NCI-H524 treated with DMSO at 0.1 percent for 48 hours (cell line): ENCODE results near the gene KRTAP12-4.
A peak's percentile ranks its signal among the peaks of the same experiment; 100 is the strongest.
"Not testable (repeated sequence)": the region's sequence is repeated elsewhere in the genome, so short reads cannot be mapped to it uniquely, and the experiment has no call there.

Source experiments
- DNase-seq: peaks from one replicate; lab custom pipeline; 2025; lab: John Stamatoyannopoulos, UW

Gene KRTAP12-4

DNA sequence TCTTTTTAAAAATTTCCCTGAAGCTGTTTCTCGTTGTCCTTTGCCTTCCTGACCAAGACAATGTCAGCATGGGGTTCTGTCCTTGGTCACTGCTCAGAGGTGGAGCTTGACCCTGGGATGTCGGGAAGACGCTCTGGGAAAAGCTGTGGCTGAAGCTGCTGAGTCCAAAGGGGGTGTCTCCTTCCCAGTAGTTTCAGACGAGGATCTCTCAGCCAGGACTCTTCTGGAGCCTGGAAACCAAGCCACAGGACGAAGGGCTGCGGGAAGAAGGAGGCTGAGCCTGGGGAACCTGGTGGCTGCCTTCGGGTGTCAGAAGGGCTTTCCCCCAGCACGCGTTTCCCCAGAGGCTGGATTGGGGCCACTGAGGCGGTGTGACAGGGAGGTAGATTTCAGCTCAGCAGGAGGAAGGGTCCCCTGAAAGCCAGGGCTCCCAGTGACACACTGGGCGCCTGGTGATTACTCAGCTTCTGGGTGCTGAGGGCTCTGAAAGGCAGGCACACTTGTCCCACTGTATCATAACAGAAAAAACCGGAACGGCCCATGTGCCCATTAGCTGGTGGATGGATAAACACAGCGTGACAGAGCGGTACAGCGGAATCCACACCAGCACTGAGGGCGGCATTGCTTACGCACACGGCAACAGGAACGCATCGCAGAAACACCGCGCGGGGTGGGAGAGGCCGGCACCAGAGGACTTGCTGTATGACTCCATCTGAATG is 32.5 kb upstream of the KRTAP12-4 start:
- DNase-seq, result no peak

DNA sequence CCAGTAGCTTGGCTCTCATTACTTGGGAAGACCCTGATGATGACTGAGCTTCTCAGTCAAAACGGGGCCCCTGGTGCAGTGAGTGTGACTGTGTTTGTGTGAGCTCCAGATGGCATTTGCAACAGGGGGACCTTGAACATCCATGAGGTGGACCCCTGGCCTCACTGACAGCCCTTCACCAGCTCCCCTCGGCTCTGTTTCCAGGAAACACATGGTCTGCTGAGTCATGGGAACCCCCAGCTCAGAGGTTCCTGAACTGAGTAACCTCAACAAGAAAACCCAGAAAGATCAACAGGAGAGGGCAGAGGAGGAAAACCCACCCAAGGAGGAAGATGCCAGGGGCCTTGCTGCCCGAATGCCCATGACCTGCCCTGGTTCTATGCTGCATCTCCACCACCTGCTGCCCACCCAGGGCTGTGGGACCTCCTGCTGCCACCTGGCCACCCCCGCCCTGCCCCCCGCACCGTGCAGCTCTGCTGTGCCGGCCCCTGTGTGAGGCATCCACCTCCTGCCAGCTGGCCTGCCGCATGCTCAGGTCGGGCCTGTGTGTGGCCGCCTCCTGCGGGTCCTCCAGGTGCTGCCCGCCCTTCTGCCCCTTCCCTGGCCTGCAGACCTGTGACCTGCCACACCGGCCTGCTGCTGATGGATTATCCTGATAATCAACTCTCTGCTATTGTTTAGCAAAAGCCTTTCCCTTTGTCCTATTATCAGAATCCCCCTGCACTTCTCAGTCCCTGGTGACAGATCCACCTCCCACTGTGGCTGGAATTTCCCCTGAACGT is 31.7 kb upstream of the KRTAP12-4 start:
- no peak for DNase-seq

DNA sequence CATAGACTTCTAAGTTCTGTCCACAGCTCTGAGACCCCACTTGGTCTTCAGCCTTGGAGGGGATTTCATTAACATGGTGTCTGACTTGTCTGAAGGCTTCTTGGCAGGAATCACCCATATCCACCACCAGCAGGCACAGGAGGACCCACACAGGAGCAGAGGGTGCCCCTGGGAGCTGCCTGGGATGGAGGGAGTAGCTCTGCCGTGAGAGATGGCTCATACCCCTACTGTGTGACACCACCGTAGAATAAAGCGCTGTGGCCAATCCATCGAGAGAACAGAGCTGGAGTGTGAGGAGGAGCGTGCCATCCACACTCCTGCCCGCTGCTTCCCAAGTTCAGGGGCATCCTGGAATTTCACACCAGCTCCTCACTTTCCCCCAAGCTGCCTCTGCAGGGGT is 30.6 kb upstream of the KRTAP12-4 start:
- DNase-seq, result not testable (repeated sequence)

DNA sequence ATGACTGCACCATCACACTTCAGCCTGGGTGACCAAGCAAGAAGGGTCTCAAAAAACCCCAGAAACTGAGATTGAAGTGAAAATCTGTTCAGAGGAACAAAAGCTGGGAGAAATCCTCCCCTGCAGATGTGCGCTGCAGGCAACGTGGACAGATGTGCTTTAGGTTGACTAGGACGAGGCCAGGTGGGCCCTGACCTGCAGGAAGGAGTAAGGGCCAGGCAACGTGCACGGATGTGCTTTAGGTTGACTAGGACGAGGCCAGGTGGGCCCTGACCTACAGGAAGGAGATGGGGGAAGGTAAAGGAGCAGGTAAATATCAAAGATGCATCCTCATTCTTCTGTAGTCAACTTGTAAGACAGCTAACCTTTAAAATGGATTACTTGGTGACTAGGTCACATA is 30.0 kb upstream of the KRTAP12-4 start:
- DNase-seq, result no peak

DNA sequence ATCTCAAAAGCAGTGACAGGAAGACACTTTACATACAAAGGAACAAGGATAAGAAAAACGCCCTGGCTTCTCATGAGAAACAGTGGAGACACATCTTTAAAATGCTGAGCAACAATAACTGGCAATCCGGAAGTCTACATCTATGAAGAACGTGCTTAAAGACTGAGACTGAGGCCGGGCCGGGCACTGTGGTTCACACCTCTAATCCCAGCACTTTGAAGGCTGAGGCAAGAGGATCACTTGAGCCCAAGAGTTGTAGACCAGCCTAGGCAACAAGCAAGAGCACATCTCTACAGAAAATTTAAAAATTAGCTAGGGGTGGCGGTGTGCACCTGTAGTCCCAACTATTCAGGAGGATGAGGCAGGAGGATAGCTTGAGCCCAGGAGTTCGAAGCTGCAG is 29.6 kb upstream of the KRTAP12-4 start:
- DNase-seq, result no peak

DNA sequence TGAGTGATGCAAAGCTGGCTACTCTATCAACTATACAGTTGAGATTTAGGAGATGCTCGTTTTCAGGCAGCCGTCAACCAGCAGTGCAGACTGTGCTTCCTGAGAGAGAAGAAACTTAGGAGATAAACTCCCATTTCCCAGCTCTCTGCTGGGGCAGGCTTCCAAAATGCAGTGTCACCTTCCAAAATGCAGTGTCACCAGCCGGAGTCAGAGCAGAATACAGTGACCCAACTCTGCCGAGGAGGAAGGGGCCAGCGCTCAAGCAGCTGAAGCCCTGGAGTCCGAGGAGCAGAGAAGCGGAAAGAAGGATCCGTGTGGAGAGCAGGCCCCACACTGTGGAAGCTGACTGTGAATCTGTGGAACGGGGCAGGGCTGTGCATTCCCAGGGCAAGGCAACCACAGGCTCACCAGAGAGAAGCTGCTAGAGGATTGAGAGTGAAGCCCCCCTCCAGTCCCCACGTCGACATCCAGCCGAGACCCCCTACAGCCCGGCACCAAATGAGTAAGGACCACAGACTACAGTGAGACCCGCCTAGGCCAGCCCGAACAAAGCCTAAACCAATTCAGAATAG is 28.2 kb upstream of the KRTAP12-4 start:
- DNase-seq, result no peak

DNA sequence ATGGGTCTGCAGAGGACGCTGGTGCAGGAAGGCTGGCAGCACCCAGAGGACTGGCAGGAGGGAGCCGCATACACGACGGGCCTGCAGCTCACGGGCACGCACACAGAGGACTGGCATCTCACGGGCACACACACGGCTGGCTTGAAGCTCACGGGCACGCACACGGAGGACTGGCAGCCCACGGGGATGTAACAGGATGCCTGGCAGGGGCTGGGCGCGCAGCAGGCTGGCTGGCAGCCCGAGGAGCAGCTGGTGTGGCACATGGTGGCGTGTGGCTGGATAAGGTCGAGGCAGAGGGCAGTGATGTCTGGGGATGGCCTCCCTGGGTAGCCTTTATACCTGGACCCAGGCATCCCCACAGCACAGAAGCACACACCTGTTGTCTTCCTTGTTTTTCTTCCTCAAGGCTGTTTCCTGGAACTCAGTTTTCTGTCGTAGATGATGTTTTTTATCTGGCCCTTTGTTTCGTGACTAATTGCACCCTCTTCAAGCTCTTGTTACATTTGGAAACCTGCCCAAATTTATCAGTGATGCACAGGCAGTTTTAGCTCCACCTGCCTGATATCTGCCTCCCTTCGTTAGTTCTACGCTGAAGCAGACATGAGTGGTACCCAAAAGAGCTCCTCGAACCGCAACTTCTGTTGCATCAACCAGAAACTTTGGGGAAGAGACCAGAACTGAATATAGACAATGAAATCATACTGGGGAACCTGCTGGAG is 27.6 kb upstream of the KRTAP12-4 start, which contains the start of gene KRTAP12-1:
KRTAP12-1 (minus strand) TSS at position 303 of the 719 bp plus-strand sequence; CDS start at position 263, 40 bp downstream.
- DNase-seq, result peak; percentile 63

DNA sequence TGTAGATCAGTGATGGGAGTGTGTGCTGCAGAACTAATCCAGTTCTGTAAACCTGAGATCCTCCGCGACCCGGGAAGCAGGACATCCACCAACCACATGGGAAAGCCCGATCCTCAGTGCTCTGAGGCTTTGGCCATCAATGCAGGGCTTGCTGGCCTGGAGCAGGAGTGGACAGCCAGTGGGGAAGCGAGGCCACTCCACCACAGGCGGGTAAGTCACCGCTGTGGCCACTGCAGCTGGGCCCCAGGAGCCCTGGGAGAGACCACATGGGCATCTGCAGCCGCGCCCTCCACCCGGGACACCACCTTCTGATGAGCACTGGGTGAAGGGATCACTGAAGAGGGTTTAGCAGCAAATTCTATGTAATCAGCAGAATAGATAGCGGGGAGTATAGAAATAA is 26.7 kb upstream of the KRTAP12-4 start:
- DNase-seq, result no peak

DNA sequence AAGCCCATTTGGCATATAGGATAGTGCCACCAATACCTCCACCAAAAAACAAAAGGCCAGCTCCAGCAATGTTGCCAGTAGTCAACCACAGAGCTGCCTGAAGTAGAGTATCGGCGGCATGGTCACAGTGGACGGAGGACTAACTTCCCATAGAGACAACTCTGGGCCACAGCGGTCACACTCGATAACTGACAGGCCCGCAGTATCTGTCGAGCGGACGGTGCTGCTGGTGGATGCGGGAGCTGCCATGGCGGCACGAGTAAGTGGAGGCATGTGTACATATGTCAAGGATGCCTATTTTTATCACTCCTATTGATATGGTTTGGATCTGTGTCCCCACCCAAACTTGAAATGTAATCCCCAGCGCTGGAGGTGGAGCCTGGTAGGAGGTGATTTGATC is 23.4 kb upstream of the KRTAP12-4 start:
- DNase-seq, result no peak

DNA sequence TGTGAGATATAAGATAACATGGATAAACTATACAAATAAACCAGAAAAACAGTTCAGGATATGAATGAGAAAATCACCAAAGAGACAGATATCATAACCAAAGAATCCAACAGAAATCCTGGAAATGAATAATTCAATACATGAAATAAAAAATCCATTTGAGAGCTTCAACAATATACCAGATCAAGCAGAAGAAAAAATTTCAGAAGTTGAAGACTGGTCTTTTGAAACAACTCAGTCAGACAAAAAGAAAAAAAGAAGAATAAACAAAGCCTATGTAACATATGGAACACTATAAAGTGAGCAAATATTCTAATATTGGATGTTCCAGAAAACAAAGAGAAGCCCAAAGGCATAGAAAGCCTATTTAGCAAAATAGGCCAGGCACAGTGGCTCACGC is 17.5 kb upstream of the KRTAP12-4 start:
- no peak for DNase-seq

DNA sequence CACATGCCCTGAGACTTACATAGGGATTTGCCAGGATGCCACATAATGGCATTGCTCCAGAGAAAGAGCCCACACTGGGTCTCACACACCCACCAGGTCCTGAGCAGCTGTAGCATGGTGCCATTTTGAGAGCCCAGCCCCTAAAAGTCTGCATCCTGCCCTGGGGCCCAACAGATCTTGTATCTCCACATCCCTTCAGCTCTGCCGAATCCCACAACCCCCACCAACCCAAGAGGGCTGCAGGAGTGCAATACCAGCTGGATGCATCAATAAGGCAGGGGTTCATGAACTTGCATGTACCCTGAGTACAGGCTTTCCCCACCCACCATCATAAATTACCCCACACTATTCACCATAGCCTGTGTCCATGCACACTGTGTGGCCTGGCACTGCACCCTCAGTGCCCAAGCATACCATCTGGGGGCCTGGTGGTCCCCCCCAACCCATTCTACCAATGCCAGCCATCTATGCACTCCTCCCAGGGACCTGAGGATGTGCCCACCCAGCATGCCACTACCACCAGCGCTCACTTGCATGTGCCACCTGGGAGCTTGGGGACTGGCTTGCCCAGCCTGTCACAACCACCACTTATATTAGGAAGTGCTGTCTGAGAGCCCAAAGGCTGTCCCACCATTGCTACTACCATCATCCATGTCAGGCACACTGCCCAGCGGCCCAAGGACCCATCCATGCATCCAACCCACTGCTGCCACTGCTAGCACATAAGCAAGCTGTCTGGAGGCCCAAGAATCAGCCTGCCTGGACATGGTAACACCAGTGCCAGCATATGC is 16.4 kb upstream of the KRTAP12-4 start:
- DNase-seq, result no peak

DNA sequence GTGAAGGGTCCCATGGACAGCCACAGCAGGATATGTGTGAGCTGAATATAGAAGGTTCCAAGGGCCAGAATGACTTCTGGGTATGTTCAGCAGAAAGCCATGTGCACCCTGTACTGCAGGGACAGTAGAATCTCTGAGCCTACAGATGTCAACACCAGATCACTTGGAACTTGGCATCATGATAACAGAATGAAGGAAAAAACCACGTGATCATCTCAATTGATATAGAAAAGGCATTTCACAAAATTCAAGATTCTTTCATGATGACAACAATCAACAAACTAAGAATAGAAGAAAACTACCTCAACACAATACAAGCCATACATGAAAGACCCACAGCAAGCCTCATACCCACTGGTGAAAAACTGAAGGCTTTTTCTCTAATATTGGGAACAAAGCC is 13.2 kb upstream of the KRTAP12-4 start:
- no peak for DNase-seq

DNA sequence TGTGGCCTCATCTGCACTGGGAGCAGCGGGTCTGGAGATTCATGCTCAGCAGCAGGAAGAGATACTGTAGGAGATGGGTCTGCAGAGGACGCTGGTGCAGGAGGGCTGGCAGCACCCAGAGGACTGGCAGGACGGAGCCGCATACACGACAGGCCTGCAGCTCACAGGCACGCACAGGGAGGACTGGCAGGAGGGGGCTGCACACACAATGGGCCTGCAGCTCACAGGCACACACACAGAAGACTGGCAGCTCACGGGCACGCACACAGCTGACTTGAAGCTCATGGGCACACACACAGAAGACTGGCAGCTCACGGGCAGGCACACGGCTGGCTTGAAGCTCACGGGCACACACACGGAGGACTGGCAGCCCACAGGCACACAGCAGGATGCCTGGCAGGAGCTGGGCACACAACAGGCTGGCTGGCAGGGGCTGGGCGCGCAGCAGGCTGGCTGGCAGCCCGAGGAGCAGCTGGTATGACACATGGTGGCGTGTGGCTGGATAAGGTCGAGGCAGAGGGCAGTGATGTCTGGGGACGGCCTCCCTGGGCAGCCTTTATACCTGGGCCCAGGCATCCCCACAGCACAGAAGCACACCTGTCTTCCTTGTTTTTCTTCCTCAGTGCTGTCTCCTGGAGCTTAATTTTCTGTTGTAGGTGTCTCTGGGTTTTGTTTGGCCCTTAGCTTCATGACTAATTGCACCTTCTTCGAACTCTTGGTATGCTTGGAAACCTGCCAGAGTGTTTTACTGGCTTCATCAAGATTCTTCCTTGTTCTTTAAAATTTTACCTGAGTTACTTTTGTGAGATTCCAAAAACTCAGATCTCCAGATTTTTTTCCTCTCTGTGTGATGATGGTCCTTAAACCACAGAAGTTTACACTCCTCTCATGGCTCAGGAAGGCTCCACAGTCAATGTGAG is 12.2 kb upstream of the KRTAP12-4 start, which contains the start of gene KRTAP12-2:
KRTAP12-2 (minus strand) TSS at position 527 of the 920 bp plus-strand sequence; CDS start at position 486, 41 bp downstream.
- DNase-seq, result no peak

DNA sequence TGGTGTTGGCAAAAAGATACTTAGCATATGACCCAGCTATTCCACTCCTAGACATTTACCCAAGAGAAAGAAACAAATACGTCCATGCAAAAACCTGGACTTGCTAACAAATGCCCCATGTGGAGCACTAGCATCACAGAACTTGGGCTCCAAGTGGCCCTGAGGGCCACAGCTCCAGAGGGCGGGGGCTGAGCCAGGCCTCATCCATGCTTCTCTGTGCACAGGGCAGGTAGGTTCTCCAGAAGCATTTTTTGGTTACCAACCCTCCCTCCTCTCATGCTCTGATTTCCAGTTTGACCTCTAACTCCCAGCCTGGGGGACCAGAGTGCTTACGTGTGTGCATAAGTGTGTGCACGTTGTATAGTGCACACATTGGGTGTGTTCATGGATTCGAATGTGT is 10.2 kb upstream of the KRTAP12-4 start:
- no peak for DNase-seq

DNA sequence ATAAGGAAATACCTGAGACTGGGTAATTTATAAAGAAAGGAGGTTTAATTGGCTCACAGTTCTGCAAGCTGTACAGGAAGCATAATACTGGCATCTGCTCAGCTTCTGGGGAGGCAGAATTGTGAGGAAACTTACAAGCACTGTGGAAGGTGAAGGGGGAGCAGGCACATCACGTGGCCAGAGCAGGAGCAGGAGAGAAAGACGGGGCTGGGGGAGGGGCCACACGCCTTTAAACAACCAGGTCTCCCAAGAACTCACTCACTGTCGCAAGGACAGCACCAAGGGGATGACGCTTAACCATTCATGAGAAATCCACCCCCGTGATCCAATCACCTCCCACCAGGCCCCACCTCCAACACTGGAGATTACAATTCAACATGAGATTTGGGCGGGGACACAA is 7.1 kb upstream of the KRTAP12-4 start:
- DNase-seq, result not testable (repeated sequence)

DNA sequence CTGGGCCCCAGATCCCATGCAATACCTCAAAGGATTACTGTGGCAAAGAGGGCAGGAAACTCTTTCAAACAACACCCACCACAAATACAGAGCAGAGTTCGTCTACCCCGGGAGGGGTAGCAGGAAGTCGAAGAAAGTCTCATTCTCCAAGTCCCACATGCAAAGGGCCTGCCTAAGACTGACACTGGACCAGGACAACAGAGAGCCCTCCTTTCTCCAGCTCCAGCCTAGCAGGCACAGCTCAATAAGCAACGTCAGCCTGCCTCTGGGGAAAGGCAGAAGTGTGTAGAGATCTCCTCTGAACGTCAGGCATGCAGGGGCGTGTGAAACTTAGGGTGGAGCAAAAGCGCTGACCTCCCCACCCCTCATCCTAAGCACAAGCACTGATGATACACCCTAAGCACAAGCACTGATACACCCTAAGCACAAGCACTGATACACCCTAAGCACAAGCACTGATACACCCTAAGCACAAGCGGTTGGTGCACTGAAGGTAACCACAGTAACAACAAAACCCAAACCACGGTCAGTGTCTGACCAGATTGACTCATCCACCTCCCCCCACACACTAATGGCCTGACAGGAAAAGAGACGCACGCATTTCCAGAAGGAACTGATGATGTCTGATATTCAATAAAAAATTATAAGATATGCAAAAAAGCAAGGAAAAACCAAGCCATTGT is 4.6 kb upstream of the KRTAP12-4 start:
- no peak for DNase-seq

DNA sequence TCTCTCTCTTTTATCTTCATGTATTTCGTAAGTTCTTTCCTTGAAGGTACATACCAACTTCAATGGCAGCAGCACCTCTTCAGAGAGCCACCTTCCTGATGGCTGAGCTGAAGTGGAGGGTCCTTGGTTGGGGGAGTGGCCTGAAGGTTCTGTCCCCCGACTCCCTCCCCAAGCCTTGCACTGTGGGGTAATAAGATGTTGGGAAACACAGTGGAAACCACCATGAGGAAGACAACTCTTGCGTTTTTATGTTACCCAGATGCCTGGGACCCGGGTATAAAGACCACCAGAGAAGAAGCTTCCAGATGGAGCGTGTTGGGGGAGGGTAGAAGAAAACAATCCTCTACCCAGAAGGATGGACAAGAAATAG is 4.1 kb upstream of the KRTAP12-4 start:
- no peak for DNase-seq

DNA sequence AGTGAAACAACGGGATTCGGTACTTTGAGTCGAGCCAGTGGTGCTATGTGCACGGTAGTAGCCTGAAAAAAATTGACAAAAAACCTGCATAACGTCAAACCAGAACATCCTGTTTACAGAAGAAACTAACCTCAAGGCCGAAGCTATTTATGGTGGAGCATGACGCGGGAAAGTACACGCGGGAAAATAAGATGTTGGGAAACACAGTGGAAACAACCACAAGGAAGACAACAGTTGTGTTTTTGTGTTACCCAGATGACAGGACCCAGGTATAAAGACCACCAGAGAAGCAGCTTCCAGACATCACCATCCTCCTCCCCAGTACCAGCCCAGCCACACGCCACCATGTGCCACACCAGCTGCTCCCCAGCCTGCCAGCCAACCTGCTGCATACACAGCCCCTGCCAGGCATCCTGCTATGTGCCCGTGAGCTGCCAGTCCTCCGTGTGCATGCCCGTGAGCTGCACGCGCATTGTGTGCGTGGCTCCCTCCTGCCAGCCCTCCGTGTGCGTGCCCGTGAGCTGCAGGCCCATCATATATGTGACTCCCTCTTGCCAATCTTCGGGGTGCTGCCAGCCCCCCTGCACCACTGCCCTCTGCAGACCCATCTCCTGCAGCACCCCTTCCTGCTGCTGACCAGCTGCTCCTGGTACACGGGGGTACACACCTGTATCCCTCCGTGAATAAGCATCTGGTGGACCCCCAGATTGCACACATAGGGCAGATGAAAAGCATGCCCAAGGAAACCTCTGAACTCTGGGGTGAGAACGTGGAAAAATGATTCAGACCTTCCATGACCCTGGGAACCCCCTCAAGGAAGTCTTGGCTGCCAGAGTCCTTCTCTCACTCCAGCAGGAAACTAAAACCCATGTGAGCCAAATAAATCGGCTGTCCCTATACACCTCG is 3.4 kb upstream of the KRTAP12-4 start, which contains the start of gene KRTAP12-3:
KRTAP12-3 (plus strand) TSS at position 298 of the 906 bp plus-strand sequence; CDS start at position 346, 48 bp downstream.
- no peak for DNase-seq

DNA sequence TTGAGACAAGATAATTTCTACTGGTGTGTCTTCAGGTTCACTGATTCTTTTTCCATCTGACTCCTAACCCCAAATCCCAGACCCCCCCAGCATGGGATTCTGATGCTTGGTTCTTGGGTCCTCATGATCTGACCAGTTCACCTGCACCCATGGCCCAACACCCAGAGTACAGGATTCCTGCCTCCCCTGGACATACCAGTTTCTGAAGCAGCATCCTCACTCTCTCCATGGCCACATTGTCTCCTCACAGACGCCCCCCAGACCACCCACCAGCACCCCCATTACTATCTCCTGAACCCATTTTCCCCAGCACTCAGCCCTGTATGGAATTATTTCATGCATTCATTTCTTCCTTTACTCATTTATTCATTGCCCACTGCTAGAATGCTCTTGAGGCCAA is 2.4 kb upstream of the KRTAP12-4 start:
- DNase-seq, result no peak
